AG04449 (cell line): Measurements from ENCODE around the gene ARL5C.
A peak's percentile ranks its signal among the peaks of the same experiment; 100 is the strongest.

Experiments
- CTCF ChIA-PET: fragments of 350-600 bp; formaldehyde crosslinking; extraction: SDS; loops from one replicate; lab custom pipeline; 2021; ENCODE audit warnings: antibody characterized with exemption; lab: Yijun Ruan, JAX
- POLR2A ChIA-PET: fragments of 400-600, 350-600 bp; formaldehyde crosslinking; extraction: SDS; loops from one replicate; lab custom pipeline; 2020; ENCODE audit warnings: antibody characterized with exemption, inconsistent platforms; lab: Yijun Ruan, JAX
- DNase-seq: peaks from one replicate; pipeline ENCODE4 v3.0.0-alpha.2; 2010; ENCODE audit warnings: low read depth, low spot score
- H3K4me3 ChIP-seq: 2 replicates; pipeline ENCODE4 v1.5.1; 2011; ENCODE audit warnings: low read depth, mild to moderate bottlenecking, control low read depth, low read length
- CTCF ChIP-seq: IDR thresholded peaks from one replicate; pipeline ENCODE4 v1.5.1; 2011; ENCODE audit warnings: mild to moderate bottlenecking, moderate library complexity, low read length, control low read depth, inconsistent platforms; ENCODE audit not compliant: insufficient read depth; ENCODE audit errors: missing control alignments

ARL5C gene

GRCh38 chr17:39165841-39166349 lies at the start of gene ARL5C:
TSS of gene ARL5C (minus strand) at chr17:39166161. CDS start at chr17:39165760, 401 bp downstream.
- H3K4me3 ChIP-seq, result peak within 1 kb of the TSS; percentile 55
- POLR2A ChIA-PET, result no interaction called here
- no peak for DNase-seq
- TF ChIP-seq CTCF, result no peak
- CTCF ChIA-PET, result interaction anchor here (0.9 to 10.9 kb wide), 17 partner anchors 8 to 286 kb away, joined by 3 to 208 read pairs (median 6); partner anchors contain the start of gene PLXDC1

DNA sequence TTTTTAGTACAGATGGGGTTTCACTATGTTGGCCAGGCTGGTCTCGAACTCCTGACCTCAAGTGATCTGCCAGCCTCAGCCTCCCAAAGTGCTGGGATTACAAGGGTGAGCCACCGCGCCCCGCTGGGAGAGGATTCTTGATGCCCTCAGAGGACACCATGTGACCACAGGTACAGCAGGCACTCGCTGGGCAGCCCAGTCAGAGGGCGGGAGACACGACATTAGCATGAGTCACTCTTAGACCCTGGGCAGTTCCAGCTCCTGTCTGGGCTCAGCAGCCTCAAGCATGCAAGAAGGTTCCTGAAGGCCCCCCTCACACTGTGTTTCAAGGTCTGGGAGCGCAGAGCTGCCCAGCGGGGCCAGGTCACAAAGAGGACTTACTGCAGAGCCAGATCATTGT lies 47.9 kb upstream of the ARL5C start:
- no peak for DNase-seq
- no peak for TF ChIP-seq CTCF
- POLR2A ChIA-PET, result interaction anchor here (1.5 kb wide), 1 partner anchor 14 kb away, joined by 6 read pairs; the partner anchor contains the start of gene RPL19
- CTCF ChIA-PET, result interaction anchor here (1.9 to 4.2 kb wide), 2 partner anchors 31 to 40 kb away, joined by 5 to 20 read pairs; no protein-coding TSS in a partner anchor
- H3K4me3 ChIP-seq, result no peak overlapping the region

- no peak overlapping the region for H3K4me3 ChIP-seq
- ChIA-PET CTCF (interaction anchor here (0.6 to 4.2 kb wide), 3 partner anchors 24 to 39 kb away, joined by 5 to 20 read pairs (median 5); no protein-coding TSS in a partner anchor), POLR2A (interaction anchor here (1.0 to 1.5 kb wide), 2 partner anchors 13 kb away, joined by 3 to 6 read pairs; partner anchors contain the start of gene RPL19)
- no peak for DNase-seq
- no peak for TF ChIP-seq CTCF
Observed at GRCh38 chr17:39212841-39213480, 47.0 kb upstream of the ARL5C start.

GRCh38 chr17:39212195-39212810 lies 46.3 kb upstream of the ARL5C start:
- ChIA-PET CTCF (interaction anchor here (0.6 to 4.2 kb wide), 3 partner anchors 24 to 38 kb away, joined by 5 to 20 read pairs (median 5); no protein-coding TSS in a partner anchor), POLR2A (interaction anchor here (1.0 kb wide), 1 partner anchor 13 kb away, joined by 3 read pairs; the partner anchor contains the start of gene RPL19)
- no peak for DNase-seq
- TF ChIP-seq CTCF, result no peak
- H3K4me3 ChIP-seq, result no peak overlapping the region

GRCh38 chr17:39210093-39210434 lies 44.1 kb upstream of the ARL5C start:
- POLR2A ChIA-PET, result interaction anchor here (1.7 to 3.3 kb wide), 2 partner anchors 8 to 10 kb away, joined by 6 to 13 read pairs; partner anchors contain the start of gene RPL19
- DNase-seq, result no peak
- CTCF ChIA-PET, result interaction anchor here (0.8 to 13.8 kb wide), 7 partner anchors 16 to 412 kb away, joined by 3 to 429 read pairs (median 4); no protein-coding TSS in a partner anchor

More at GRCh38 chr17:39210093-39210434, 44.1 kb upstream of the ARL5C start:
- peak overlapping the region; percentile 51 for H3K4me3 ChIP-seq
- TF ChIP-seq CTCF, result no peak
